ENCODE measurements around the gene SCFD2.
A peak's percentile ranks its signal among the peaks of the same experiment; 100 is the strongest.
"Not testable (repeated sequence)": the region's sequence is repeated elsewhere in the genome, so short reads cannot be mapped to it uniquely, and the experiment has no call there.

Gene SCFD2

GRCh38 chr4:53094040-53094439 is 271.8 kb downstream of the SCFD2 start:
- no peak for DNase-seq

GRCh38 chr4:53089936-53090729 is 275.7 kb downstream of the SCFD2 start:
- no peak for DNase-seq

- DNase-seq: no peak
These were observed 277.7 kb downstream of the SCFD2 start for GRCh38 chr4:53088152-53088551.

- DNase-seq: no peak
These were observed 289.4 kb downstream of the SCFD2 start for GRCh38 chr4:53076374-53076958.

GRCh38 chr4:53075162-53075785 is 290.6 kb downstream of the SCFD2 start:
- DNase-seq: no peak

- DNase-seq: no peak
These were observed 297.0 kb downstream of the SCFD2 start for GRCh38 chr4:53068755-53069330.

- no peak for DNase-seq
These were observed 298.6 kb downstream of the SCFD2 start for GRCh38 chr4:53067125-53067802.

- DNase-seq: no peak
These were observed 299.7 kb downstream of the SCFD2 start for GRCh38 chr4:53066155-53066554.

- DNase-seq: peak in 1 of 2 experiments; percentile 23
These were observed 301.3 kb downstream of the SCFD2 start for GRCh38 chr4:53064609-53065008.

- no peak for DNase-seq
These were observed 304.6 kb downstream of the SCFD2 start for GRCh38 chr4:53061091-53061850.

- no peak for DNase-seq
These were observed 305.6 kb downstream of the SCFD2 start for GRCh38 chr4:53060278-53060677.

GRCh38 chr4:53059871-53060270 is 306.0 kb downstream of the SCFD2 start:
- DNase-seq: no peak

- DNase-seq: no peak
These were observed 306.6 kb downstream of the SCFD2 start for GRCh38 chr4:53059256-53059655.

- DNase-seq: no peak
These were observed 308.2 kb downstream of the SCFD2 start for GRCh38 chr4:53057679-53058078.

GRCh38 chr4:53057108-53057507 is 308.8 kb downstream of the SCFD2 start:
- not testable (repeated sequence) for DNase-seq

- no peak for DNase-seq
These were observed 310.0 kb downstream of the SCFD2 start for GRCh38 chr4:53055716-53056403.

- DNase-seq: no peak
These were observed 310.6 kb downstream of the SCFD2 start for GRCh38 chr4:53055274-53055673.

- DNase-seq: no peak
These were observed 315.5 kb downstream of the SCFD2 start for GRCh38 chr4:53050361-53050774.

- DNase-seq: no peak
These were observed 316.3 kb downstream of the SCFD2 start for GRCh38 chr4:53049528-53049927.

- no peak for DNase-seq
These were observed 321.3 kb downstream of the SCFD2 start for GRCh38 chr4:53044651-53044960.

- no peak for DNase-seq
These were observed 321.8 kb downstream of the SCFD2 start for GRCh38 chr4:53043891-53044650.

Measured in Kasumi-1 (cell line).